ENCODE measurements around the gene ACOT2. TPM values are rescaled to one million over a fixed set of nuclear protein-coding genes. Genes with fewer than 3 reads are reported as not detected.
"Not testable (repeated sequence)": the region's sequence is repeated elsewhere in the genome, so short reads cannot be mapped to it uniquely, and the experiment has no call there.

ACOT2 gene
- 10 to 100 TPM in 1 of 2 donors, 1 to 10 TPM in 1; 8.4 to 12.9 TPM for total RNA-seq

GRCh38 chr14:73569185-73569958 lies at the start of gene ACOT2:
Gene ACOT2, plus strand, starts transcription at chr14:73569213. Its CDS starts 28 bp downstream, at chr14:73569241.
- H3K4me1 Mint-ChIP-seq (ENCODE audit: low read depth), result peaks cover 48% of the 10 kb centered on the region
- peak within 1 kb of the TSS; percentile 91 to 97 for H3K4me3 Mint-ChIP-seq
- ATAC-seq (replicated peaks in 1 of 2), result peak; percentile 81 to 83
- peaks cover 7 to 15% of the 10 kb centered on the region in 2 donors for H3K36me3 Mint-ChIP-seq (ENCODE audit: insufficient read depth in 2 of 2)
- H3K27ac Mint-ChIP-seq, result peak within 1 kb of the TSS; percentile 96
- H3K9me3 Mint-ChIP-seq; H3K27me3 Mint-ChIP-seq (ENCODE audit: low read depth): not testable (repeated sequence)
- peak; percentile 81 to 90 for DNase-seq

- no peaks in the 10 kb centered on the region for H3K9me3 Mint-ChIP-seq
- no peaks in the 10 kb centered on the region for H3K36me3 Mint-ChIP-seq (ENCODE audit: insufficient read depth in 2 of 2)
- no peak for DNase-seq
Observed at GRCh38 chr14:73521229-73521628, 47.8 kb upstream of the ACOT2 start.

GRCh38 chr14:73524493-73524892 lies 44.5 kb upstream of the ACOT2 start:
- H3K27ac Mint-ChIP-seq, result no peak overlapping the region
- no peak overlapping the region for H3K4me3 Mint-ChIP-seq
- H3K9me3 Mint-ChIP-seq, result no peaks in the 10 kb centered on the region
- H3K36me3 Mint-ChIP-seq (ENCODE audit: insufficient read depth in 2 of 2), result no peaks in the 10 kb centered on the region
- ATAC-seq (replicated peaks in 1 of 2) (no peak), DNase-seq (no peak)
- no peaks in the 10 kb centered on the region for H3K4me1 Mint-ChIP-seq (ENCODE audit: low read depth)
- H3K27me3 Mint-ChIP-seq (ENCODE audit: low read depth), result no peaks in the 10 kb centered on the region

More at GRCh38 chr14:73521229-73521628, 47.8 kb upstream of the ACOT2 start:
- no peak for ATAC-seq (replicated peaks in 1 of 2)
- Mint-ChIP-seq H3K4me1 (ENCODE audit: low read depth) (no peaks in the 10 kb centered on the region), H3K27me3 (ENCODE audit: low read depth) (no peaks in the 10 kb centered on the region), H3K27ac (no peak overlapping the region), H3K4me3 (no peak overlapping the region)

- no peak for ATAC-seq (replicated peaks in 1 of 2)
- H3K9me3 Mint-ChIP-seq, result no peaks in the 10 kb centered on the region
- H3K36me3 Mint-ChIP-seq (ENCODE audit: insufficient read depth in 2 of 2), result no peaks in the 10 kb centered on the region
- H3K27ac Mint-ChIP-seq, result no peak overlapping the region
- H3K4me1 Mint-ChIP-seq (ENCODE audit: low read depth), result no peaks in the 10 kb centered on the region
- no peak for DNase-seq
- H3K27me3 Mint-ChIP-seq (ENCODE audit: low read depth), result no peaks in the 10 kb centered on the region
- no peak overlapping the region for H3K4me3 Mint-ChIP-seq
Observed at GRCh38 chr14:73526036-73526984, 42.7 kb upstream of the ACOT2 start.

- ATAC-seq (replicated peaks in 1 of 2); H3K4me3 Mint-ChIP-seq; H3K4me1 Mint-ChIP-seq (ENCODE audit: low read depth): not testable (repeated sequence)
Observed at GRCh38 chr14:73529356-73529755, 39.7 kb upstream of the ACOT2 start.

GRCh38 chr14:73531971-73532370 lies 37.0 kb upstream of the ACOT2 start:
- H3K27ac Mint-ChIP-seq; H3K4me1 Mint-ChIP-seq (ENCODE audit: low read depth); ATAC-seq (replicated peaks in 1 of 2): not testable (repeated sequence)

More at GRCh38 chr14:73529356-73529755, 39.7 kb upstream of the ACOT2 start:
- H3K27me3 Mint-ChIP-seq (ENCODE audit: low read depth); H3K9me3 Mint-ChIP-seq; H3K27ac Mint-ChIP-seq; DNase-seq; H3K36me3 Mint-ChIP-seq (ENCODE audit: insufficient read depth in 2 of 2): not testable (repeated sequence)

GRCh38 chr14:73537244-73538045 lies 31.6 kb upstream of the ACOT2 start:
- H3K27ac Mint-ChIP-seq; H3K9me3 Mint-ChIP-seq; H3K4me1 Mint-ChIP-seq (ENCODE audit: low read depth); H3K36me3 Mint-ChIP-seq (ENCODE audit: insufficient read depth in 2 of 2); H3K27me3 Mint-ChIP-seq (ENCODE audit: low read depth): not testable (repeated sequence)
- ATAC-seq (replicated peaks in 1 of 2) (peak; percentile 61 to 83), DNase-seq (peak; percentile 2 to 53)
- H3K4me3 Mint-ChIP-seq, result peak overlapping the region; percentile 25 to 54

More at GRCh38 chr14:73531971-73532370, 37.0 kb upstream of the ACOT2 start:
- not testable (repeated sequence) for H3K9me3 Mint-ChIP-seq; H3K4me3 Mint-ChIP-seq; H3K36me3 Mint-ChIP-seq (ENCODE audit: insufficient read depth in 2 of 2); H3K27me3 Mint-ChIP-seq (ENCODE audit: low read depth); DNase-seq

- peak; percentile 93 to 96 for ATAC-seq (replicated peaks in 1 of 2)
- H3K4me1 Mint-ChIP-seq (ENCODE audit: low read depth); H3K36me3 Mint-ChIP-seq (ENCODE audit: insufficient read depth in 2 of 2); H3K4me3 Mint-ChIP-seq; H3K27me3 Mint-ChIP-seq (ENCODE audit: low read depth); H3K27ac Mint-ChIP-seq; H3K9me3 Mint-ChIP-seq: not testable (repeated sequence)
- DNase-seq, result peak; percentile 40 to 43
Observed at GRCh38 chr14:73539017-73539416, 30.0 kb upstream of the ACOT2 start.

GRCh38 chr14:73542961-73543360 lies 26.1 kb upstream of the ACOT2 start:
- ATAC-seq (replicated peaks in 1 of 2); H3K4me3 Mint-ChIP-seq; H3K36me3 Mint-ChIP-seq (ENCODE audit: insufficient read depth in 2 of 2); H3K27ac Mint-ChIP-seq; DNase-seq; H3K9me3 Mint-ChIP-seq; H3K4me1 Mint-ChIP-seq (ENCODE audit: low read depth); H3K27me3 Mint-ChIP-seq (ENCODE audit: low read depth): not testable (repeated sequence)

GRCh38 chr14:73545353-73545752 lies 23.7 kb upstream of the ACOT2 start:
- H3K27ac Mint-ChIP-seq; H3K36me3 Mint-ChIP-seq (ENCODE audit: insufficient read depth in 2 of 2); H3K27me3 Mint-ChIP-seq (ENCODE audit: low read depth); ATAC-seq (replicated peaks in 1 of 2); H3K4me3 Mint-ChIP-seq; DNase-seq; H3K4me1 Mint-ChIP-seq (ENCODE audit: low read depth); H3K9me3 Mint-ChIP-seq: not testable (repeated sequence)

- ATAC-seq (replicated peaks in 1 of 2); DNase-seq; H3K9me3 Mint-ChIP-seq; H3K4me1 Mint-ChIP-seq (ENCODE audit: low read depth); H3K27ac Mint-ChIP-seq; H3K27me3 Mint-ChIP-seq (ENCODE audit: low read depth); H3K36me3 Mint-ChIP-seq (ENCODE audit: insufficient read depth in 2 of 2); H3K4me3 Mint-ChIP-seq: not testable (repeated sequence)
Observed at GRCh38 chr14:73549097-73549496, 19.9 kb upstream of the ACOT2 start.

- ATAC-seq (replicated peaks in 1 of 2); H3K27me3 Mint-ChIP-seq (ENCODE audit: low read depth); H3K4me1 Mint-ChIP-seq (ENCODE audit: low read depth); H3K4me3 Mint-ChIP-seq; H3K27ac Mint-ChIP-seq; H3K36me3 Mint-ChIP-seq (ENCODE audit: insufficient read depth in 2 of 2); H3K9me3 Mint-ChIP-seq; DNase-seq: not testable (repeated sequence)
Observed at GRCh38 chr14:73549889-73550524, 19.0 kb upstream of the ACOT2 start.
